Suprapubic skin (tissue), 4 donors: Measurements from ENCODE around the gene XRCC6. TPM values are rescaled to one million over a fixed set of nuclear protein-coding genes. Genes with fewer than 3 reads are reported as not detected.
"Not testable (repeated sequence)": the region's sequence is repeated elsewhere in the genome, so short reads cannot be mapped to it uniquely, and the experiment has no call there.

Experiments
- DNase-seq, 2 donors: peaks; one replicate each; pipeline ENCODE4 v3.0.0-alpha.2; 2019; ENCODE audit warnings: low spot score in 2 of 2
- H3K27ac ChIP-seq: fragments of 200-600 bp; sonication (generic); one replicate; pipeline ENCODE4 v1.5.1; 2019
- H3K27me3 ChIP-seq: fragments of 200-600 bp; sonication (generic); one replicate; pipeline ENCODE4 v1.5.1; 2019
- H3K36me3 ChIP-seq: fragments of 200-600 bp; sonication (generic); one replicate; pipeline ENCODE4 v1.5.1; 2019
- H3K4me1 ChIP-seq: fragments of 200-600 bp; sonication (generic); one replicate; pipeline ENCODE4 v1.5.1; 2019
- H3K4me3 ChIP-seq: fragments of 200-600 bp; sonication (generic); one replicate; pipeline ENCODE4 v1.5.1; 2019; ENCODE audit warnings: mild to moderate bottlenecking
- H3K9me3 ChIP-seq: fragments of 200-600 bp; sonication (generic); one replicate; pipeline ENCODE4 v1.5.1; 2019
- EP300 ChIP-seq: sonication (generic); formaldehyde crosslinking; IDR thresholded peaks from one replicate; pipeline ENCODE4 v1.6.1; 2017; ENCODE audit warnings: antibody characterized with exemption
- POLR2A ChIP-seq, 2 donors: fragments of 450-650 bp; IDR thresholded peaks; one replicate each; pipeline ENCODE4 v1.6.1; 2017; ENCODE audit warnings: antibody characterized with exemption in 2 of 2, mild to moderate bottlenecking in 2 of 2, moderate library complexity in 2 of 2
- POLR2AphosphoS5 ChIP-seq, 3 donors: sonication (generic); formaldehyde crosslinking; IDR thresholded peaks; one replicate each; pipeline ENCODE4 v1.6.1; 2017; ENCODE audit warnings: antibody characterized with exemption in 3 of 3
- WGBS: methylation state at CpG from one replicate; pipeline ENCODE4 v1.1.5; 2018; 5-methylcytosine and 5-hydroxymethylcytosine counted together
- total RNA-seq, 4 donors: library from RNA; depleted of rRNA; stranded (reverse); fragments of >200 nt; gene quantifications; one replicate each; pipeline ENCODE4 v1.1.0, GENCODE V29; 2016
- TF ChIP-seq, protein P1 (sequence below), 2 donors: fragments of 200-600 bp in 1 of 2; fragments of 450-650 bp in 1 of 2; sonication (generic) in 1 of 2; IDR thresholded peaks; one replicate each; pipeline ENCODE4 v1.5.1; 2016 to 2019; ENCODE audit warnings: antibody characterized with exemption in 2 of 2, mild to moderate bottlenecking in 1 of 2, moderate library complexity in 1 of 2

XRCC6 gene
- total RNA-seq, 4 donors from 2014 or later: 131 to 194 (median 182) TPM

DNA sequence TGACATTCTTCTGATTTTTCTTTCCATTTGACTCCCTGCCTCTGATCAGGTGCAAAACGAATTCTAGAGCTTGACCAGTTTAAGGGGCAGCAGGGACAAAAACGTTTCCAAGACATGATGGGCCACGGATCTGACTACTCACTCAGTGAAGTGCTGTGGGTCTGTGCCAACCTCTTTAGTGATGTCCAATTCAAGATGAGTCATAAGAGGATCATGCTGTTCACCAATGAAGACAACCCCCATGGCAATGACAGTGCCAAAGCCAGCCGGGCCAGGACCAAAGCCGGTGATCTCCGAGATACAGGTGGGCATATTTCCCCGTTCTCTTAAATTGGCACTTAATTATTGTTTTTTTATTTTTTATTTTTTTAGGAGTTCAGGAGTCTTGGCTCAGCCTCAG lies 15.4 kb downstream of the XRCC6 start:
- DNase-seq: no peak
- Histone ChIP-seq H3K27me3 (no peaks in the 10 kb centered on the region), H3K27ac (no peak overlapping the region), H3K4me3 (no peak overlapping the region), H3K4me1 (no peaks in the 10 kb centered on the region), H3K36me3 (peaks cover 81% of the 10 kb centered on the region), H3K9me3 (no peaks in the 10 kb centered on the region)
- WGBS: 52% methylated on average over 7 of the region's 7 CpGs
- TF ChIP-seq EP300 (no peak), POLR2A (IDR thresholded peaks at IDR 0.05) (no peak), POLR2AphosphoS5 (IDR thresholded peaks at IDR 0.05) (no peak)
- TF ChIP-seq, protein P1, sequence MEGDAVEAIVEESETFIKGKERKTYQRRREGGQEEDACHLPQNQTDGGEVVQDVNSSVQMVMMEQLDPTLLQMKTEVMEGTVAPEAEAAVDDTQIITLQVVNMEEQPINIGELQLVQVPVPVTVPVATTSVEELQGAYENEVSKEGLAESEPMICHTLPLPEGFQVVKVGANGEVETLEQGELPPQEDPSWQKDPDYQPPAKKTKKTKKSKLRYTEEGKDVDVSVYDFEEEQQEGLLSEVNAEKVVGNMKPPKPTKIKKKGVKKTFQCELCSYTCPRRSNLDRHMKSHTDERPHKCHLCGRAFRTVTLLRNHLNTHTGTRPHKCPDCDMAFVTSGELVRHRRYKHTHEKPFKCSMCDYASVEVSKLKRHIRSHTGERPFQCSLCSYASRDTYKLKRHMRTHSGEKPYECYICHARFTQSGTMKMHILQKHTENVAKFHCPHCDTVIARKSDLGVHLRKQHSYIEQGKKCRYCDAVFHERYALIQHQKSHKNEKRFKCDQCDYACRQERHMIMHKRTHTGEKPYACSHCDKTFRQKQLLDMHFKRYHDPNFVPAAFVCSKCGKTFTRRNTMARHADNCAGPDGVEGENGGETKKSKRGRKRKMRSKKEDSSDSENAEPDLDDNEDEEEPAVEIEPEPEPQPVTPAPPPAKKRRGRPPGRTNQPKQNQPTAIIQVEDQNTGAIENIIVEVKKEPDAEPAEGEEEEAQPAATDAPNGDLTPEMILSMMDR (IDR thresholded peaks at IDR 0.05): no peak

DNA sequence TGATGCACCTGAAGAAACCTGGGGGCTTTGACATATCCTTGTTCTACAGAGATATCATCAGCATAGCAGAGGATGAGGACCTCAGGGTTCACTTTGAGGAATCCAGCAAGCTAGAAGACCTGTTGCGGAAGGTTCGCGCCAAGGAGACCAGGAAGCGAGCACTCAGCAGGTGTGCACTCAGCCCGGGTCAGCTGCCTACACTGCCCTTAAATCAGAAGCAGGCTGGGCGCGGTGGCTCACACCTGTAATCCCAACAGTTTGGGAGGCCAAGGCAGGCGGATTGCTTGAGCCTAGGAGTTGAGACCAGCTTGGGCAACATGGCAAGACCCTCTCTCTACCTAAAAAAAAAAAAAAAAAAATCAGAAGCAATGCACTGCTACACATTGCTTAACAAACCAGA lies 16.5 kb downstream of the XRCC6 start:
- 96% methylated on average over 8 of the region's 8 CpGs for WGBS
- H3K4me1 ChIP-seq, DNase-seq, H3K9me3 ChIP-seq, H3K27me3 ChIP-seq, H3K4me3 ChIP-seq, H3K27ac ChIP-seq: not testable (repeated sequence)
- peaks cover 86% of the 10 kb centered on the region for H3K36me3 ChIP-seq

DNA sequence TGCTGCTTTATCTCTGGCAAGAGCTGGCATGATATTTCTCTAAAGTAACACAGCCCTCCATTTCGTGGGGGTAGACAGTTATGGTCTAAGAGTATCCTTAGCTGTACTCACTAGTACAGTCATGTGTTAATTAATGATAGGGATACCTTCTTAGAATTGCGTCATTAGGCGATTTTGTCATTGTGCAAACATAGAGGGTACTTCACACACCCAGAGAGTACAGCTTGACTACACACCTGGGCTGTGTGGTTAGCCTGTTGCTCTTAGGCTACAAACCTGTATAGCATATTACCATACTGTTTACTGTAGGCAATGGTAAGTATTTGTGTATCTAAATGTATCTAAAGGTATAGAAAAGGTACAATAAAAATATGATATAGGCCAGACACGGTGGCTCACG lies 17.0 kb downstream of the XRCC6 start:
- Histone ChIP-seq H3K27ac (no peak overlapping the region), H3K27me3 (no peaks in the 10 kb centered on the region), H3K9me3 (no peaks in the 10 kb centered on the region), H3K4me1 (peaks cover 4% of the 10 kb centered on the region), H3K4me3 (no peak overlapping the region), H3K36me3 (peaks cover 86% of the 10 kb centered on the region)
- WGBS: 93% methylated on average over 5 of the region's 5 CpGs
- TF ChIP-seq POLR2AphosphoS5 (IDR thresholded peaks at IDR 0.05): no peak
- DNase-seq: no peak

DNA sequence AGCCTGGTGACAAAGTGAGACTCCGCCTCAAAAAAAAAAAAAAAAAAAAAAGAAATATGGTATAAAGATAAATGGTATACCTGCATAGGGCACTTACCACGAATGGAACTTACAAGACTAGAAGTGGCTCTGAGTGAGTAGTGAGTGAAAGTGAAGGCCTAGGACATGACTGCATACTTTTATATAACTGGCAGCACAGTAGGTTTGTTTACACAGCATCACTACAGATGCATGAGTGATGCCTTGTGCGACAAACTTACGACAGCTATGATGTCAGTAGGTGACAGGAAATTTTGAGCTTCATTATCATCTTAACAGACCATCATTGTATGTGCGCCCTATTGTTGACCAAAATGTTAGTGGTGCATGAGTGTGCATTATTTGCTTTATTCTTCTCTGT lies 17.7 kb downstream of the XRCC6 start:
- no peak overlapping the region for H3K27ac ChIP-seq

DNA sequence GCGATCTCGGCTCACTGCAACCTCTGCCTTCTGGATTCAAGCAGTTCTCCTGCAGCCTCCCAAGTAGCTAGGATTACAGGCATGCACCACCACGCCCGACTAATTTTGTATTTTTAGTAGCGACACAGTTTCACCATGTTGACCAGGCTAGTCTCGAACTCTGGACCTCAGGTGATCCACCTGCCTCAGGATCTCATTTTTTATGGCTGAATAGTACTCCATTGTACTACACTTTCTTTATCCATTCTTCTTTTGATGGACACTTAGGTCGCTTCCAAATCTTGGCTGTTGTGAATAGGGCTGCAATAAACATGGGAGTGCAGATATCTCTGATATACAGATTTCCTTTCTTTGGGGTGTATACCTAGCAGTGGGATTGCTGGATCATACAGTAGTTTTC lies 20.8 kb downstream of the XRCC6 start:
- H3K27me3 ChIP-seq: no peaks in the 10 kb centered on the region
- no peak for DNase-seq
- H3K36me3 ChIP-seq: peaks cover 91% of the 10 kb centered on the region
- H3K9me3 ChIP-seq: no peaks in the 10 kb centered on the region
- WGBS: 97% methylated on average over 7 of the region's 7 CpGs
- no peak overlapping the region for H3K4me3 ChIP-seq
- no peak overlapping the region for H3K27ac ChIP-seq
- TF ChIP-seq POLR2AphosphoS5 (IDR thresholded peaks at IDR 0.05) (no peak), POLR2A (IDR thresholded peaks at IDR 0.05) (no peak), EP300 (no peak)
- TF ChIP-seq, protein P1 (IDR thresholded peaks at IDR 0.05): no peak
- H3K4me1 ChIP-seq: peaks cover 4% of the 10 kb centered on the region

More for the DNA sequence above, 17.7 kb downstream of the XRCC6 start:
- no peak for DNase-seq
- Histone ChIP-seq H3K27me3 (no peaks in the 10 kb centered on the region), H3K4me1 (peaks cover 4% of the 10 kb centered on the region), H3K9me3 (no peaks in the 10 kb centered on the region), H3K4me3 (no peak overlapping the region), H3K36me3 (peaks cover 88% of the 10 kb centered on the region)
- 93% methylated on average over 5 of the region's 5 CpGs for WGBS
- TF ChIP-seq EP300 (no peak), POLR2A (IDR thresholded peaks at IDR 0.05) (no peak), POLR2AphosphoS5 (IDR thresholded peaks at IDR 0.05) (no peak)
- TF ChIP-seq, protein P1 (IDR thresholded peaks at IDR 0.05): no peak

DNA sequence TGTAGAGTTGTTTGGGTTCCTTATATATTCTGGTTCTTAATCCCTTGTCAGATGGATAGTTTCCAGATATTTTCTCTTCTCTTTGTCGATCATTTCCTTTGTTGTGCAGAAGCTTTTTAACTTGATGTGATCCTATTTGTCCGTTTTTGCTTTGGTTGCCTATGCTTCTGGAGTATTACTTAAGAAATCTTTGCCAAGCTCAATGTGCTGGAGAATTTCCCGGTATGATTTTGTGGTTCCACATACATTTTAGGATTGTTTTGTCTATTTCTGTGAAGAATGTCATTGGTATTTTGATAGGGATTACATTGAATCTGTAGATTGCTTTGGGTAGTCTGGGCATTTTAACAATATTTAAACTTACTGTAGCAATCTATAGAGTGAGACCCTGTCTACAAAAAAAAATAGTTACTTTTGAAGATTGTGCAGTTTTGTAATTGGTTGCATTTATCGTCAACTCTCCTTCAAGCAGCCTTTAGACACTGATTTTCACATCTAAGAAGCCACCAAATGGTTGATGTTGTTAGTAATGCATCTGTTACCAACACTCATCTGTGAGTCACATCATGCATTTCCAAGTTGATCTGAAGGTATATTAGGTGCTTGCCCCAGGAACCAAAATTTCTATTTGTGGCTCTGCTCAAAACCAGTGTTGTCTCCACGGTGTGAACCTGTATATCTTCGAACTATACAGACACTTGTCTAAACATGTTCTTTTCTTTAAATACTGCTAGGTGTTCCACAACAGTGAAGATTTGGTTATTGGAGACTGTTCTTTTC lies 21.4 kb downstream of the XRCC6 start:
- TF ChIP-seq POLR2A (IDR thresholded peaks at IDR 0.05) (no peak), POLR2AphosphoS5 (IDR thresholded peaks at IDR 0.05) (no peak), EP300 (no peak)
- TF ChIP-seq, protein P1 (IDR thresholded peaks at IDR 0.05): no peak
- H3K4me3 ChIP-seq: no peak overlapping the region
- H3K27me3 ChIP-seq: no peaks in the 10 kb centered on the region
- peaks cover 4% of the 10 kb centered on the region for H3K4me1 ChIP-seq
- 79% methylated on average over 6 of the region's 6 CpGs for WGBS
- H3K27ac ChIP-seq: no peak overlapping the region
- no peak for DNase-seq
- peaks cover 91% of the 10 kb centered on the region for H3K36me3 ChIP-seq
- H3K9me3 ChIP-seq: no peaks in the 10 kb centered on the region
